ENCODE results near the gene ANKDD1B. TPM values are rescaled to one million over a fixed set of nuclear protein-coding genes. Genes with fewer than 3 reads are reported as not detected.
A peak's percentile ranks its signal among the peaks of the same experiment; 100 is the strongest.

ANKDD1B gene
- total and polyA plus RNA-seq, 9 of the 15 experiments (the other 6 are each of a cell fraction or from before 2014, with no cell fraction given), result 0.04 to 0.29 (median 0.18) TPM; not detected in 1

GRCh38 chr5:75654693-75655295 lies 43.5 kb downstream of the ANKDD1B start (continued):
- peak; percentile 40; the same call in 1 of the 2 replicates for TF ChIP-seq MGA (IDR thresholded peaks at IDR 0.05)
- no peak for TF ChIP-seq SRSF3 (IDR thresholded peaks at IDR 0.05; ENCODE audit: insufficient read depth, low read length)
- TF ChIP-seq RHOXF2B (CRISPR knock-in tag; conservative IDR thresholded peaks at IDR 0.05), result no peak
- no peak for TF ChIP-seq HNRNPL (IDR thresholded peaks at IDR 0.05; ENCODE audit: low read depth, low read length)
- TF ChIP-seq STAT5B (CRISPR knock-in tag; IDR thresholded peaks at IDR 0.05), result no peak
- no peak for TF ChIP-seq MAFF (IDR thresholded peaks at IDR 0.05; ENCODE audit: low read length)
- peak; percentile 41; the same call in 1 of the 2 replicates for TF ChIP-seq PKNOX1 (IDR thresholded peaks at IDR 0.05)
- TF ChIP-seq RBFOX2 (IDR thresholded peaks at IDR 0.05; ENCODE audit: low read depth, low read length), result no peak
- TF ChIP-seq ILF3 (IDR thresholded peaks at IDR 0.05; ENCODE audit: borderline replicate concordance), result no peak
- TF ChIP-seq L3MBTL2 (IDR thresholded peaks at IDR 0.05), result 0 out of 2 replicates have a peak, but pooled peaks have one; percentile 23
- TF ChIP-seq DMBX1 (CRISPR knock-in tag; IDR thresholded peaks at IDR 0.05; ENCODE audit: borderline replicate concordance), result no peak
- TF ChIP-seq ARNT (IDR thresholded peaks at IDR 0.05), result no peak
- TF ChIP-seq MAFG (tag; conservative IDR thresholded peaks at IDR 0.05), result peak; percentile 30; the same call in 1 of the 2 replicates
- TF ChIP-seq PHF21A (IDR thresholded peaks at IDR 0.05; ENCODE audit: borderline replicate concordance, low read depth), result no peak
- no peak for TF ChIP-seq CTBP1 (IDR thresholded peaks at IDR 0.05; ENCODE audit: borderline replicate concordance)
- no peak for TF ChIP-seq STAG1 (CRISPR knock-in tag; IDR thresholded peaks at IDR 0.05; ENCODE audit: borderline replicate concordance)
- no peak for TF ChIP-seq NFE2 (IDR thresholded peaks at IDR 0.05; ENCODE audit: low read depth)
- no peak for TF ChIP-seq ZNF239 (CRISPR knock-in tag; IDR thresholded peaks at IDR 0.05)
- TF ChIP-seq ZNF316 (IDR thresholded peaks at IDR 0.05), result peak; percentile 62

All from K562 (cell line).